Mesodermal cell (in vitro differentiated cells): ENCODE results near the gene LAMP2.

ENCODE experiments used
- H3K27ac ChIP-seq: 2 replicates; pipeline ENCODE4 v1.7.0; 2013; ENCODE audit warnings: mild to moderate bottlenecking, low read depth, low read length, moderate library complexity; ENCODE audit not compliant: severe bottlenecking
- H3K36me3 ChIP-seq: 2 replicates; pipeline ENCODE4 v1.7.1; 2013; ENCODE audit warnings: mild to moderate bottlenecking, low read length, moderate library complexity; ENCODE audit not compliant: control insufficient read depth, insufficient read depth
- H3K4me1 ChIP-seq: one replicate; pipeline ENCODE4 v1.7.1; 2013; ENCODE audit warnings: mild to moderate bottlenecking, low read length; ENCODE audit not compliant: insufficient read depth, control insufficient read depth, poor library complexity, severe bottlenecking
- H3K4me3 ChIP-seq: 2 replicates; pipeline ENCODE4 v1.7.0; 2013; ENCODE audit warnings: low read length, control low read depth, mild to moderate bottlenecking; ENCODE audit not compliant: insufficient read depth, poor library complexity, severe bottlenecking; ENCODE audit errors: extremely low read depth
- H3K9me3 ChIP-seq: 2 replicates; pipeline ENCODE4 v1.7.1; 2013; ENCODE audit warnings: mild to moderate bottlenecking, low read length, moderate library complexity; ENCODE audit not compliant: control insufficient read depth
- WGBS, 2 experiments: methylation state at CpG; one replicate each; pipeline ENCODE4 v1.1.5; 2013; ENCODE audit warnings: missing lambda C conversion rate in 2 of 2; ENCODE audit not compliant: insufficient coverage in 2 of 2; 5-methylcytosine and 5-hydroxymethylcytosine counted together

LAMP2 gene

DNA sequence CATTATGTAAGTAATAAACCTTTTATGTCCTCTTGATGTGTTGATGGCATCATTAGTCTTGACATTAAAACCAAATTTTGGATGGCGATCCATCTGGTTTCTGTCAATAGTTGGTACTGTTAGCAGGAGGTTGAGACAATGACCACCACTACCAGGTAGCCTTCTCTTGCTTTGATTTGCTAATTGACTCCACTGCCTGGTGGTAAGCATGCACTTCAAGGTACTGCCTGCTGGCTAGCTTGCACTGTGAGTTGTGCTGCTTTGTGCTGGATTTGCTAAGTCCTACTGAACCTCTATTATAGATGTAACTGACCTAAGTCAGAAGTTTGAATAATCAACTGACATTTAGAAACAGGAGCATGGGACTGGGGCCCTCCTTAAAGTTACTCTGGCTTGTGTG lies 60.9 kb downstream of the LAMP2 start:
- H3K4me1 ChIP-seq, result no peaks in the 10 kb centered on the region
- H3K4me3 ChIP-seq, result no peak overlapping the region
- WGBS, 2 experiments, result no CpG with 5 or more reads among the region's 1 CpG
- H3K9me3 ChIP-seq, result no peaks in the 10 kb centered on the region
- H3K27ac ChIP-seq, result no peak overlapping the region
- no peaks in the 10 kb centered on the region for H3K36me3 ChIP-seq

DNA sequence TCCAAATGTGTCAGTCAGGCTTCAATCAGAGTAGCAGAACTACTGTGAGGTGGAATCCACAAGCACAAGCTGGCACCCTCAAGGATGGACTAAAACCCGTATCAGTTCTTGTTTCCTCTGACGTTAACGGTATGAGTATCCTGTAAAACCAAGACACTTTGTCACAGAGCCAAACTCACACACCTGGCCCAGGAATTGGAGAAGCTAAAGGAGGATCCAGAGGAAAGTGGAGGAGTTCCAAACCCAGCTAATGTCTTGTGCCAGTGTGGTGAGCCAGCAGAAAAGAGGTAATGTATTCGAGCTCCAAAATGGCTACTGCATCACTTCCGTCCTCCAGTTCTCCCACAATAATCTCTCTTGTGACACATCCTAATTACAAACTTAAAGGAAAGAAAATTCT lies 62.5 kb downstream of the LAMP2 start:
- WGBS, 2 experiments, result no CpG with 5 or more reads among the region's 5 CpGs
- H3K27ac ChIP-seq, result no peak overlapping the region

DNA sequence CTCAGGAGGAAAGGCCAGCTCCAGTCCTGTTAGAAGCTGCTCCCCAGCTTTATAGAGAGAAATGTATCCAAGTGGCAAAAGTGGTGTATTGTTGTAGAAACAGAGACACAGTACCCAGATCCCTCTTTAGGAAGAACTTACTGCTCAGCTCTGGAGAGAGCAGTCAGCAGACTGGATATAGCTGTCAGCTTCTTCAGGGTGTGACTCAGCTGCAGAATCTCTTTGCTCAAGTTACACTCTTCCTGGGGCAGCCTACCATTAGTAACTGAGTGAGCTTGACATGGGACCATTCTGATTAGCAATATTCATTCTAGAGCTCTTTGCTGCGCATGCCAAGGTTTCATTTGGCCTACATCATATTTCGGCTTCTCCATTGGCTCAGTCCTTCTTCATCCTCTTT lies 66.7 kb downstream of the LAMP2 start:
- Histone ChIP-seq H3K4me3 (no peak overlapping the region), H3K36me3 (no peaks in the 10 kb centered on the region), H3K4me1 (no peaks in the 10 kb centered on the region), H3K9me3 (no peaks in the 10 kb centered on the region), H3K27ac (no peak overlapping the region)
- 94% methylated on average over 2 of the region's 2 CpGs; no CpG with 5 or more reads in 1 of the 2 experiments for WGBS, 2 experiments

More for the DNA sequence above, 62.5 kb downstream of the LAMP2 start:
- Histone ChIP-seq H3K9me3 (no peaks in the 10 kb centered on the region), H3K36me3 (no peaks in the 10 kb centered on the region), H3K4me1 (no peaks in the 10 kb centered on the region), H3K4me3 (no peak overlapping the region)

DNA sequence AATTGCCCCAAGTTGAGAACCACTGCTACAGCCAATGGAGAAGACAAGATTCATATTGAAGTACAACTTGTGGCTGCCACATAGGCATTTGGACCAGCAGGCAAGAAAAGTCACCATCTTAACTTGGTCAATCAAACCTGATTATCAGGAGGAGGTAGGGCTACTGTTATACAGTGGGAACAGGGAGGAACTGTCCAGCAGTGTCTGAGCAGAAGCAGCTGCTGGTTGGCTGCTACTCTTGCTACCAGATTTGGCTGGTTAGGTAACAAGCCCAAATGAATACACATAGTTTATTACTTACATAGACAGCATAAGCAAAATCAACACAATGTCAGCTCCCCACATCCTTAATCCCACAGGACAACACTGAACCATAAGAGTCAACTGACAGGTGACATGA lies 67.8 kb downstream of the LAMP2 start:
- no peaks in the 10 kb centered on the region for H3K36me3 ChIP-seq
- H3K9me3 ChIP-seq, result no peaks in the 10 kb centered on the region
- H3K4me1 ChIP-seq, result no peaks in the 10 kb centered on the region
- no peak overlapping the region for H3K4me3 ChIP-seq
- H3K27ac ChIP-seq, result no peak overlapping the region

DNA sequence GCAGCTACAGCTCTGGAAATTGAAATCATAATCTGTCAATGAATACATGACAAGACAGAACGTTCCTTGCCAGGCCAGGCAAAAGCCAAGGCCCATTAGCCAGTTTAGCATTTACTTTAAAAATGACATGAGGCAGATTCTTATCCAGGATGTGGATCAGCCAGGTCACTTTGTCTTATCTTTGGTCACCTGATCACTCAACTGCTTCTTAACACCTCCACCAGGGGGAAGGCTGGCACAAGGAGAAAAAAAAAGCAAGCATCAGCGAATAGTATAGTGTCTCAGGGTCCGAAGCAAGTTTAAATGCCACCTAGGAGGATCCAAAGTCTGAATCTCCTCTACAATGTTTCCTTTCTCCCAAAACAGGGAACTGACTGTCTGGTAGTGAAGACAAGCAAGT lies 88.4 kb downstream of the LAMP2 start:
- no peak overlapping the region for H3K27ac ChIP-seq
- WGBS, 2 experiments, result 63% methylated on average over 1 of the region's 3 CpGs; no CpG with 5 or more reads in 1 of the 2 experiments
- no peaks in the 10 kb centered on the region for H3K36me3 ChIP-seq
- H3K4me3 ChIP-seq, result no peak overlapping the region
- no peaks in the 10 kb centered on the region for H3K4me1 ChIP-seq
- H3K9me3 ChIP-seq, result no peaks in the 10 kb centered on the region

DNA sequence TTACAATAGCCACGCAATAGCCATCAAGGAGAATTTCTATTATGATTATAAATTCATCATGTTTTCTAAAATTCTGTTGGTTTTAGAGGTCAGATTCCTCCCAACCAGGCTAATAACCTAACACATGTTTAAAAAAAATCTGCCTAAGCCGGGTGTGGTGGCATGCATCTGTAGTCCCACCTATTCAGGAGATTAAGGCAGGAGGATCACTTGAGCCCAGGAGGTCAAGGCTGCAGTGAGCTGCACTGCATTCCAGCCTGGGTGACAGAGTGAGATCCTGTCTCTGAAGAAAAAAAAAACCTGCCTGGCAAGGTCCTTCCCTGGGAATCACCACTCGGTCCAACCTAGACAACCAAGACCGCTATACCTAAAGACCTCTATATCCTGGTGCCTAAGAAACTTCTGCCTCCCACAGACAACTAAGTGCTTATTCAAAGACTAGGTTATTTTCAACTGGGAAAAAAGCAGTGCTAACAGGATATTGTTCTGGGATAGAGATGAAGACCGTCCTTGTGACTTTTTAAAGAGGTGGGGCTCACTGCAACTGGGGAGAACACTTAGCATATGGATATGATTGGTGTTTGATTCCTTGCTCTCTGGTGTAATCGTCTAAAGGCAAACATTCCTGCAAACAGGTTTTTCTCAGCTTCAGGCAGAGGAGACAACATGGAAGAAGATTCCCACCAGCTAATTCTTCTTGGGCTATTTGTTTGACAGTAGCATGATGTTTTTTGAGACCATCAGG lies 89.0 kb downstream of the LAMP2 start:
- Histone ChIP-seq H3K27ac (no peak overlapping the region), H3K4me1 (no peaks in the 10 kb centered on the region)
- 75% methylated on average over 1 of the region's 6 CpGs; no CpG with 5 or more reads in 1 of the 2 experiments for WGBS, 2 experiments

DNA sequence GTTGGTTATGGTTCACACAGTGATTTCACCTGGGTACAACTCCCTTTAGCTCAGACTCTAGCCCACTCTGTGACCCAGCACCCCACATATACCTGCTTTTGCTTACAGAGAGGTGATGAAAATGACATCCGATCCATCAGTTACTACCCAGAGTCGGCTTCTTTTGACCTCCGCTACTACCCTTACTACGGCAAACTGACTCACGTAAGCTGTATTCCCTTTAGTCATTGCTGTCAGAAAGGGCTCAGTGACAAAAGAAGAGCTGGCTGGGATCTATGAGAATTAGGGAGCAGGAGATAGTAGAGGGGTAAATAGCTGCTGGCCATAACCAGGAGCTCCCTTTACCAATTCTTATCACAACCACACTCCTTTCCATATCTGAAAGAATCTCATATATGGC lies 90.5 kb downstream of the LAMP2 start:
- Histone ChIP-seq H3K9me3 (no peaks in the 10 kb centered on the region), H3K36me3 (no peaks in the 10 kb centered on the region), H3K4me1 (no peaks in the 10 kb centered on the region), H3K4me3 (no peak overlapping the region), H3K27ac (no peak overlapping the region)
- WGBS, 2 experiments, result no CpG with 5 or more reads among the region's 5 CpGs

More for the DNA sequence above, 89.0 kb downstream of the LAMP2 start:
- Histone ChIP-seq H3K36me3 (no peaks in the 10 kb centered on the region), H3K4me3 (no peak overlapping the region), H3K9me3 (no peaks in the 10 kb centered on the region)
